CD4-positive, CD25-positive, alpha-beta regulatory T cell (primary cell): Measurements from ENCODE around the gene KCNMA1. TPM values are rescaled to one million over a fixed set of nuclear protein-coding genes. Genes with fewer than 3 reads are reported as not detected.

ENCODE experiments used
- ATAC-seq, 2 donors: fragments of 150-1000 bp; cut with Tn5 transposase; one replicate each; pipeline ENCODE4 v1.10.0; 2021; ENCODE audit warnings: low read depth in 2 of 2, moderate number of reproducible peaks in 2 of 2, moderate library complexity in 1 of 2
- DNase-seq, 3 donors: peaks; one replicate each; pipeline versions ENCODE4 v3.0.0 to v3.0.0-alpha.2; 2012 to 2022; ENCODE audit warnings: mixed read lengths in 1 of 3
- H3K27ac ChIP-seq: one replicate; pipeline ENCODE4 v1.7.0; 2013; ENCODE audit warnings: mild to moderate bottlenecking, low read length; ENCODE audit not compliant: insufficient read depth, poor library complexity, severe bottlenecking
- H3K27me3 ChIP-seq: one replicate; pipeline ENCODE4 v1.7.0; 2013; ENCODE audit warnings: low read length; ENCODE audit not compliant: control insufficient read depth, insufficient read depth
- H3K36me3 ChIP-seq: one replicate; pipeline ENCODE4 v1.7.0; 2013; ENCODE audit warnings: mild to moderate bottlenecking, low read length, moderate library complexity; ENCODE audit not compliant: control insufficient read depth, insufficient read depth
- H3K4me1 ChIP-seq: 2 replicates; pipeline ENCODE4 v1.7.0; 2013; ENCODE audit warnings: mild to moderate bottlenecking, low read length; ENCODE audit not compliant: insufficient read depth, control insufficient read depth, poor library complexity, severe bottlenecking
- H3K4me3 ChIP-seq: one replicate; pipeline ENCODE4 v1.7.0; 2013; ENCODE audit warnings: low read depth, mild to moderate bottlenecking, low read length, moderate library complexity
- H3K9me3 ChIP-seq, 2 experiments: 1 replicate in 1 of 2; 2 replicates in 1 of 2; pipeline ENCODE4 v1.7.0; 2013; ENCODE audit warnings: low read length in 2 of 2, mild to moderate bottlenecking in 1 of 2, moderate library complexity in 1 of 2; ENCODE audit not compliant: control insufficient read depth in 2 of 2
- H3K27ac Mint-ChIP-seq, 3 donors: one replicate each; pipeline ENCODE4 v1.8.0; 2020 to 2022; ENCODE audit warnings: mild to moderate bottlenecking in 3 of 3, mixed read lengths in 3 of 3, moderate library complexity in 2 of 3
- H3K27me3 Mint-ChIP-seq: one replicate; pipeline ENCODE4 v1.8.0; 2022; ENCODE audit warnings: mild to moderate bottlenecking, mixed read lengths
- H3K36me3 Mint-ChIP-seq: one replicate; pipeline ENCODE4 v1.8.0; 2020; ENCODE audit warnings: mixed read lengths
- H3K4me1 Mint-ChIP-seq, 4 donors: one replicate each; pipeline ENCODE4 v1.8.0; 2020 to 2022; ENCODE audit warnings: mixed read lengths in 4 of 4, mild to moderate bottlenecking in 1 of 4
- H3K4me3 Mint-ChIP-seq, 4 donors: one replicate each; pipeline ENCODE4 v1.8.0; 2020 to 2022; ENCODE audit warnings: mild to moderate bottlenecking in 4 of 4, mixed read lengths in 4 of 4, moderate library complexity in 3 of 4
- H3K9me3 Mint-ChIP-seq, 7 donors: one replicate each; pipeline ENCODE4 v1.8.0; 2020 to 2022; ENCODE audit warnings: mixed read lengths in 7 of 7, mild to moderate bottlenecking in 3 of 7, moderate library complexity in 2 of 7
- polyA plus RNA-seq, 4 donors: library from polyadenylated mRNA; unstranded; fragments of 300-500 nt; fragmentation: Illumina TruSeq; gene quantifications; one replicate each; pipeline ENCODE4 v1.2.3, GENCODE V29; 2021
- total RNA-seq: library from RNA; stranded (reverse); gene quantifications from one replicate; pipeline ENCODE4 v1.2.3, GENCODE V29; 2022

KCNMA1 gene
- total and polyA plus RNA-seq, 5 donors from 2014 or later = not detected

- no peaks in the 10 kb centered on the region for H3K9me3 ChIP-seq
- Mint-ChIP-seq H3K4me1 (no peaks in the 10 kb centered on the region), H3K27ac (no peak overlapping the region), H3K4me3 (no peak overlapping the region), H3K9me3 (no peaks in the 10 kb centered on the region), H3K36me3 (no peaks in the 10 kb centered on the region), H3K27me3 (no peaks in the 10 kb centered on the region)
- ATAC-seq = no peak
- no peaks in the 10 kb centered on the region for H3K36me3 ChIP-seq
- no peaks in the 10 kb centered on the region for H3K27me3 ChIP-seq
- no peaks in the 10 kb centered on the region for H3K4me1 ChIP-seq
- no peak overlapping the region for H3K4me3 ChIP-seq
- DNase-seq = no peak
- H3K27ac ChIP-seq = no peak overlapping the region
These were observed 734.1 kb downstream of the KCNMA1 start for GRCh38 chr10:76903387-76903945.

- H3K27ac ChIP-seq = no peak overlapping the region
- DNase-seq = no peak
- ATAC-seq = no peak
- Mint-ChIP-seq H3K9me3 (no peaks in the 10 kb centered on the region), H3K27ac (no peak overlapping the region), H3K4me1 (no peaks in the 10 kb centered on the region), H3K27me3 (no peaks in the 10 kb centered on the region), H3K36me3 (no peaks in the 10 kb centered on the region), H3K4me3 (no peak overlapping the region)
- no peaks in the 10 kb centered on the region for H3K36me3 ChIP-seq
- H3K27me3 ChIP-seq = no peaks in the 10 kb centered on the region
- H3K4me3 ChIP-seq = no peak overlapping the region
- no peaks in the 10 kb centered on the region for H3K9me3 ChIP-seq
- H3K4me1 ChIP-seq = no peaks in the 10 kb centered on the region
These were observed 734.7 kb downstream of the KCNMA1 start for GRCh38 chr10:76902949-76903348.

GRCh38 chr10:76901701-76902100, 735.9 kb downstream of the KCNMA1 start:
- no peaks in the 10 kb centered on the region for H3K27me3 Mint-ChIP-seq
- Histone ChIP-seq H3K4me1 (no peaks in the 10 kb centered on the region), H3K27me3 (no peaks in the 10 kb centered on the region), H3K36me3 (no peaks in the 10 kb centered on the region), H3K9me3 (no peaks in the 10 kb centered on the region), H3K27ac (no peak overlapping the region), H3K4me3 (no peak overlapping the region)
- no peak overlapping the region for H3K4me3 Mint-ChIP-seq
- DNase-seq = no peak
- H3K4me1 Mint-ChIP-seq = no peaks in the 10 kb centered on the region
- no peak for ATAC-seq
- H3K27ac Mint-ChIP-seq = no peak overlapping the region
- H3K36me3 Mint-ChIP-seq = no peaks in the 10 kb centered on the region
- no peaks in the 10 kb centered on the region for H3K9me3 Mint-ChIP-seq

- Mint-ChIP-seq H3K27ac (no peak overlapping the region), H3K9me3 (peaks cover 0 to 7% (median 4%) of the 10 kb centered on the region in 7 donors)
- H3K4me3 ChIP-seq = no peak overlapping the region
These were observed 738.1 kb downstream of the KCNMA1 start for GRCh38 chr10:76899490-76899889.

GRCh38 chr10:76892766-76893479, 744.7 kb downstream of the KCNMA1 start:
- Histone ChIP-seq H3K36me3 (no peaks in the 10 kb centered on the region), H3K4me3 (no peak overlapping the region), H3K27ac (no peak overlapping the region), H3K4me1 (no peaks in the 10 kb centered on the region), H3K9me3 (no peaks in the 10 kb centered on the region), H3K27me3 (no peaks in the 10 kb centered on the region)
- peaks cover 4% of the 10 kb centered on the region for H3K27me3 Mint-ChIP-seq
- H3K4me1 Mint-ChIP-seq = no peaks in the 10 kb centered on the region
- no peak overlapping the region for H3K4me3 Mint-ChIP-seq
- H3K9me3 Mint-ChIP-seq = peaks cover 0 to 9% (median 4%) of the 10 kb centered on the region in 7 donors
- ATAC-seq = no peak
- H3K27ac Mint-ChIP-seq = no peak overlapping the region
- H3K36me3 Mint-ChIP-seq = no peaks in the 10 kb centered on the region
- no peak for DNase-seq

More at GRCh38 chr10:76899490-76899889, 738.1 kb downstream of the KCNMA1 start:
- Histone ChIP-seq H3K27ac (no peak overlapping the region), H3K36me3 (no peaks in the 10 kb centered on the region), H3K9me3 (no peaks in the 10 kb centered on the region), H3K4me1 (no peaks in the 10 kb centered on the region), H3K27me3 (no peaks in the 10 kb centered on the region)
- Mint-ChIP-seq H3K4me3 (no peak overlapping the region), H3K27me3 (no peaks in the 10 kb centered on the region), H3K36me3 (no peaks in the 10 kb centered on the region), H3K4me1 (no peaks in the 10 kb centered on the region)
- no peak for ATAC-seq
- no peak for DNase-seq

GRCh38 chr10:76887223-76888010, 750.2 kb downstream of the KCNMA1 start:
- no peak overlapping the region for H3K4me3 Mint-ChIP-seq
- no peaks in the 10 kb centered on the region for H3K9me3 ChIP-seq
- H3K4me3 ChIP-seq = no peak overlapping the region
- no peaks in the 10 kb centered on the region for H3K27me3 ChIP-seq
- H3K27ac ChIP-seq = no peak overlapping the region
- H3K9me3 Mint-ChIP-seq = peaks cover 0 to 5% (median 0%) of the 10 kb centered on the region in 7 donors
- no peaks in the 10 kb centered on the region for H3K4me1 Mint-ChIP-seq
- H3K4me1 ChIP-seq = no peaks in the 10 kb centered on the region
- no peaks in the 10 kb centered on the region for H3K36me3 ChIP-seq
- no peak for ATAC-seq
- no peaks in the 10 kb centered on the region for H3K36me3 Mint-ChIP-seq
- no peak for DNase-seq
- peaks cover 4% of the 10 kb centered on the region for H3K27me3 Mint-ChIP-seq
- H3K27ac Mint-ChIP-seq = no peak overlapping the region

GRCh38 chr10:76885816-76886215, 751.8 kb downstream of the KCNMA1 start:
- Mint-ChIP-seq H3K4me1 (no peaks in the 10 kb centered on the region), H3K4me3 (no peak overlapping the region)
- H3K9me3 ChIP-seq = no peaks in the 10 kb centered on the region

More at GRCh38 chr10:76885816-76886215, 751.8 kb downstream of the KCNMA1 start:
- Mint-ChIP-seq H3K27ac (no peak overlapping the region), H3K36me3 (no peaks in the 10 kb centered on the region), H3K9me3 (peaks cover 0 to 5% (median 0%) of the 10 kb centered on the region in 7 donors), H3K27me3 (no peaks in the 10 kb centered on the region)
- H3K36me3 ChIP-seq = no peaks in the 10 kb centered on the region
- DNase-seq = no peak
- H3K4me3 ChIP-seq = no peak overlapping the region
- H3K27ac ChIP-seq = no peak overlapping the region
- H3K4me1 ChIP-seq = no peaks in the 10 kb centered on the region
- no peaks in the 10 kb centered on the region for H3K27me3 ChIP-seq
- no peak for ATAC-seq
